A549 (cell line): ENCODE data around the gene GRB14.
A peak's percentile ranks its signal among the peaks of the same experiment; 100 is the strongest.

ENCODE experiments used
- TF ChIP-seq, protein P1 (sequence below): fragments of >200 bp; sonication (Bioruptor Twin); formaldehyde crosslinking; IDR thresholded peaks from 3 replicates; pipeline ENCODE4 v1.5.1; 2016
- TF ChIP-seq, protein P2 (sequence below): fragments of 450-650 bp; IDR thresholded peaks from 2 replicates; pipeline ENCODE4 v1.6.1; 2014; ENCODE audit warnings: antibody characterized with exemption

DNA sequence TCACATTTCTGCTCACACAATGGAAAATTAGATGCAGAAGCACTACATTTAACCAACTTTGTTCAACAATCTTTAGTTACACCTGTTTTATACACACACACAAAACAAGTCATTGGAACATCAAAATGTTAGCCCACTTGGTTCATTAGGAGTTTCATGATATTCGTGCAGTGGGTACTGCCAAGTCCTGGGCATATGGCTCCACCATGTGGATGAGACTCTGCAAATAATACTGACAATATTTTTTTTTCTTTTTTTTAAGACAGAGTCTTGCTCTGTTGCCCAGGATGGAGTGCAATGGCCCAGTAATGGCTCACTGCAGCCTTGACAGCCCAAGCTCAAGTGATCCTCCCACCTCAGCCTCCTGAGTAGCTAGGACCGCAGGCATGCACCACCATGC is 34.5 kb upstream of the GRB14 start:
- TF ChIP-seq, protein P1, sequence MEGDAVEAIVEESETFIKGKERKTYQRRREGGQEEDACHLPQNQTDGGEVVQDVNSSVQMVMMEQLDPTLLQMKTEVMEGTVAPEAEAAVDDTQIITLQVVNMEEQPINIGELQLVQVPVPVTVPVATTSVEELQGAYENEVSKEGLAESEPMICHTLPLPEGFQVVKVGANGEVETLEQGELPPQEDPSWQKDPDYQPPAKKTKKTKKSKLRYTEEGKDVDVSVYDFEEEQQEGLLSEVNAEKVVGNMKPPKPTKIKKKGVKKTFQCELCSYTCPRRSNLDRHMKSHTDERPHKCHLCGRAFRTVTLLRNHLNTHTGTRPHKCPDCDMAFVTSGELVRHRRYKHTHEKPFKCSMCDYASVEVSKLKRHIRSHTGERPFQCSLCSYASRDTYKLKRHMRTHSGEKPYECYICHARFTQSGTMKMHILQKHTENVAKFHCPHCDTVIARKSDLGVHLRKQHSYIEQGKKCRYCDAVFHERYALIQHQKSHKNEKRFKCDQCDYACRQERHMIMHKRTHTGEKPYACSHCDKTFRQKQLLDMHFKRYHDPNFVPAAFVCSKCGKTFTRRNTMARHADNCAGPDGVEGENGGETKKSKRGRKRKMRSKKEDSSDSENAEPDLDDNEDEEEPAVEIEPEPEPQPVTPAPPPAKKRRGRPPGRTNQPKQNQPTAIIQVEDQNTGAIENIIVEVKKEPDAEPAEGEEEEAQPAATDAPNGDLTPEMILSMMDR = peak; percentile 41; the same call in 2 of the 3 replicates
- TF ChIP-seq, protein P2, sequence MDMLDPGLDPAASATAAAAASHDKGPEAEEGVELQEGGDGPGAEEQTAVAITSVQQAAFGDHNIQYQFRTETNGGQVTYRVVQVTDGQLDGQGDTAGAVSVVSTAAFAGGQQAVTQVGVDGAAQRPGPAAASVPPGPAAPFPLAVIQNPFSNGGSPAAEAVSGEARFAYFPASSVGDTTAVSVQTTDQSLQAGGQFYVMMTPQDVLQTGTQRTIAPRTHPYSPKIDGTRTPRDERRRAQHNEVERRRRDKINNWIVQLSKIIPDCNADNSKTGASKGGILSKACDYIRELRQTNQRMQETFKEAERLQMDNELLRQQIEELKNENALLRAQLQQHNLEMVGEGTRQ = no peak
